Subcutaneous adipose tissue (tissue), 4 donors: ENCODE measurements around the gene RUNX2. TPM values are rescaled to one million over a fixed set of nuclear protein-coding genes. Genes with fewer than 3 reads are reported as not detected.

Experiments
- CTCF ChIP-seq: fragments of 450-650 bp; IDR thresholded peaks from one replicate; pipeline ENCODE4 v1.5.1; 2016; ENCODE audit warnings: low read depth, mild to moderate bottlenecking, control low read depth, antibody characterized with exemption, moderate library complexity
- total RNA-seq, 4 donors: library from RNA; depleted of rRNA; stranded (reverse); fragments of >200 nt; gene quantifications; one replicate each; pipeline ENCODE4 v1.1.0, GENCODE V29; 2016

The RUNX2 gene
- total RNA-seq, 4 donors from 2014 or later, result 1.3 to 4.6 (median 2.6) TPM

- no peak for TF ChIP-seq CTCF
Observed at GRCh38 chr6:45555981-45556771, 228.0 kb downstream of the RUNX2 start.

GRCh38 chr6:45556828-45557227 lies 228.7 kb downstream of the RUNX2 start:
- TF ChIP-seq CTCF, result no peak

- no peak for TF ChIP-seq CTCF
Observed at GRCh38 chr6:45557454-45557853, 229.3 kb downstream of the RUNX2 start.

GRCh38 chr6:45558858-45559257 lies 230.7 kb downstream of the RUNX2 start:
- TF ChIP-seq CTCF, result no peak

- no peak for TF ChIP-seq CTCF
Observed at GRCh38 chr6:45562171-45562570, 234.0 kb downstream of the RUNX2 start.

- no peak for TF ChIP-seq CTCF
Observed at GRCh38 chr6:45563041-45563440, 234.9 kb downstream of the RUNX2 start.

GRCh38 chr6:45563844-45564243 lies 235.7 kb downstream of the RUNX2 start:
- TF ChIP-seq CTCF, result no peak
